Thymus (tissue), 11 donors: ENCODE results near the gene PRSS53. TPM values are rescaled to one million over a fixed set of nuclear protein-coding genes. Genes with fewer than 3 reads are reported as not detected.

ENCODE experiments used
- DNase-seq, 9 donors: peaks; one replicate each; pipeline ENCODE4 v3.0.0-alpha.2; 2013; ENCODE audit warnings: low spot score in 9 of 9, low read depth in 6 of 9, missing footprints in 1 of 9
- H3K27ac ChIP-seq, 2 donors: one replicate each; pipeline ENCODE4 v1.5.1; 2013; ENCODE audit warnings: control low read depth in 1 of 2, low read depth in 1 of 2, low read length in 1 of 2, mild to moderate bottlenecking in 1 of 2, moderate library complexity in 1 of 2
- H3K27me3 ChIP-seq, 2 donors: one replicate each; pipeline ENCODE4 v1.5.1; 2013; ENCODE audit warnings: low read length in 1 of 2; ENCODE audit not compliant: control insufficient read depth in 2 of 2, insufficient read depth in 1 of 2
- H3K36me3 ChIP-seq, 2 donors: one replicate each; pipeline ENCODE4 v1.5.1; 2013; ENCODE audit warnings: low read length in 1 of 2, mild to moderate bottlenecking in 1 of 2, moderate library complexity in 1 of 2; ENCODE audit not compliant: control insufficient read depth in 2 of 2, insufficient read depth in 2 of 2
- H3K4me1 ChIP-seq, 2 donors: one replicate each; pipeline ENCODE4 v1.5.1; 2013; ENCODE audit warnings: low read length in 2 of 2; ENCODE audit not compliant: control insufficient read depth in 2 of 2, insufficient read depth in 2 of 2
- H3K4me3 ChIP-seq, 2 donors: one replicate each; pipeline ENCODE4 v1.5.1; 2013; ENCODE audit warnings: low read length in 2 of 2, control low read depth in 1 of 2, mild to moderate bottlenecking in 1 of 2
- H3K9me3 ChIP-seq, 2 donors: one replicate each; pipeline ENCODE4 v1.5.1; 2013; ENCODE audit warnings: low read length in 1 of 2, mild to moderate bottlenecking in 1 of 2; ENCODE audit not compliant: control insufficient read depth in 2 of 2, insufficient read depth in 1 of 2
- WGBS: extraction: QIAGEN DNeasy Blood & Tissue Kit; methylation state at CpG from one replicate; pipeline ENCODE4 v1.1.7; 2013; 5-methylcytosine and 5-hydroxymethylcytosine counted together
- polyA plus RNA-seq: library from polyadenylated mRNA; stranded (reverse); fragments of 200-250 nt; gene quantifications from one replicate; pipeline ENCODE4 v1.2.3, GENCODE V29; 2013
- total RNA-seq: library from RNA; stranded (reverse); fragments of 120-200 nt; gene quantifications from one replicate; pipeline ENCODE4 v1.2.4, GENCODE V29; 2013
- donor health status: healthy.

The PRSS53 gene
- total and polyA plus RNA-seq, 2 donors: 0.90 to 2.9 TPM

GRCh38 chr16:31132303-31132979 is 43.7 kb upstream of the PRSS53 start:
- H3K27me3 ChIP-seq: no peaks in the 10 kb centered on the region
- no peak overlapping the region for H3K4me3 ChIP-seq
- H3K36me3 ChIP-seq: peaks cover 38 to 55% of the 10 kb centered on the region in 2 donors
- peaks cover 0 to 18% of the 10 kb centered on the region in 2 donors for H3K4me1 ChIP-seq
- H3K9me3 ChIP-seq: no peaks in the 10 kb centered on the region
- no peak for DNase-seq
- H3K27ac ChIP-seq: peak overlapping the region in 1 of 2 donors; percentile 46
- 97% methylated on average over 20 of the region's 20 CpGs for WGBS

GRCh38 chr16:31131841-31132271 is 43.1 kb upstream of the PRSS53 start:
- peaks cover 0 to 18% of the 10 kb centered on the region in 2 donors for H3K4me1 ChIP-seq
- no peak for DNase-seq
- peaks cover 42 to 61% of the 10 kb centered on the region in 2 donors for H3K36me3 ChIP-seq
- H3K27ac ChIP-seq: peak overlapping the region in 1 of 2 donors; percentile 46
- H3K4me3 ChIP-seq: no peak overlapping the region
- 93% methylated on average over 5 of the region's 5 CpGs for WGBS
- H3K27me3 ChIP-seq: no peaks in the 10 kb centered on the region
- H3K9me3 ChIP-seq: no peaks in the 10 kb centered on the region

GRCh38 chr16:31131416-31131815 is 42.7 kb upstream of the PRSS53 start:
- WGBS: 95% methylated on average over 11 of the region's 11 CpGs
- H3K36me3 ChIP-seq: peaks cover 45 to 62% of the 10 kb centered on the region in 2 donors
- peaks cover 0 to 18% of the 10 kb centered on the region in 2 donors for H3K4me1 ChIP-seq
- no peaks in the 10 kb centered on the region for H3K27me3 ChIP-seq
- no peak overlapping the region for H3K4me3 ChIP-seq
- H3K9me3 ChIP-seq: no peaks in the 10 kb centered on the region
- DNase-seq: no peak
- no peak overlapping the region for H3K27ac ChIP-seq

- Histone ChIP-seq H3K4me3 (no peak overlapping the region), H3K36me3 (peaks cover 48 to 62% of the 10 kb centered on the region in 2 donors)
- no peak for DNase-seq
Measured at GRCh38 chr16:31130899-31131298, 42.2 kb upstream of the PRSS53 start.

GRCh38 chr16:31130336-31130891 is 41.7 kb upstream of the PRSS53 start:
- Histone ChIP-seq H3K27me3 (no peaks in the 10 kb centered on the region), H3K27ac (peak overlapping the region; percentile 36 to 50), H3K36me3 (peaks cover 52 to 66% of the 10 kb centered on the region in 2 donors), H3K4me1 (peaks cover 0 to 18% of the 10 kb centered on the region in 2 donors), H3K9me3 (no peaks in the 10 kb centered on the region), H3K4me3 (no peak overlapping the region)
- DNase-seq: no peak
- WGBS: 83% methylated on average over 10 of the region's 10 CpGs

More at GRCh38 chr16:31130899-31131298, 42.2 kb upstream of the PRSS53 start:
- Histone ChIP-seq H3K9me3 (no peaks in the 10 kb centered on the region), H3K27me3 (no peaks in the 10 kb centered on the region), H3K4me1 (peaks cover 0 to 18% of the 10 kb centered on the region in 2 donors), H3K27ac (peak overlapping the region in 1 of 2 donors; percentile 9)
- WGBS: 93% methylated on average over 6 of the region's 6 CpGs

- no peak overlapping the region for H3K4me3 ChIP-seq
- peaks cover 54 to 70% of the 10 kb centered on the region in 2 donors for H3K36me3 ChIP-seq
- peaks cover 0 to 18% of the 10 kb centered on the region in 2 donors for H3K4me1 ChIP-seq
- WGBS: 77% methylated on average over 29 of the region's 29 CpGs
- peak overlapping the region; percentile 58 for H3K27ac ChIP-seq
- no peaks in the 10 kb centered on the region for H3K27me3 ChIP-seq
- H3K9me3 ChIP-seq: no peaks in the 10 kb centered on the region
- DNase-seq: no peak
Measured at GRCh38 chr16:31129568-31130335, 41.0 kb upstream of the PRSS53 start.

GRCh38 chr16:31128711-31129567 is 40.2 kb upstream of the PRSS53 start:
- 68% methylated on average over 14 of the region's 14 CpGs for WGBS
- no peaks in the 10 kb centered on the region for H3K27me3 ChIP-seq
- H3K4me3 ChIP-seq: no peak overlapping the region
- peak overlapping the region; percentile 57 to 70 for H3K27ac ChIP-seq
- H3K36me3 ChIP-seq: peaks cover 61 to 76% of the 10 kb centered on the region in 2 donors
- no peaks in the 10 kb centered on the region for H3K9me3 ChIP-seq
- peaks cover 0 to 18% of the 10 kb centered on the region in 2 donors for H3K4me1 ChIP-seq
- DNase-seq: no peak

- H3K4me3 ChIP-seq: no peak overlapping the region
- H3K27me3 ChIP-seq: no peaks in the 10 kb centered on the region
- no peaks in the 10 kb centered on the region for H3K9me3 ChIP-seq
- peaks cover 68 to 71% of the 10 kb centered on the region in 2 donors for H3K36me3 ChIP-seq
- DNase-seq: no peak
- H3K27ac ChIP-seq: no peak overlapping the region
- 96% methylated on average over 13 of the region's 13 CpGs for WGBS
- H3K4me1 ChIP-seq: peaks cover 0 to 18% of the 10 kb centered on the region in 2 donors
Measured at GRCh38 chr16:31127182-31127581, 38.4 kb upstream of the PRSS53 start.
